PC-3 (cell line): ENCODE data around the gene KCTD8. TPM values are rescaled to one million over a fixed set of nuclear protein-coding genes. Genes with fewer than 3 reads are reported as not detected.
A peak's percentile ranks its signal among the peaks of the same experiment; 100 is the strongest.

ENCODE experiments used
- ATAC-seq: fragments of 200-7000 bp; cut with Tn5 transposase; 2 replicates; pipeline ENCODE4 v1.9.1; 2020; ENCODE audit warnings: mild to moderate bottlenecking, moderate library complexity
- BruUV-seq: library from RNA; stranded (reverse); fragments of 400-500 nt; replicated peaks from 2 replicates; lab custom pipeline; 2021; lab: Mats Ljungman, UMichigan
- CTCF ChIA-PET: fragments of 300-600 bp; sonication (Branson Sonifier 250); formaldehyde crosslinking; loops from one replicate; lab custom pipeline; 2022; ENCODE audit warnings: antibody characterized with exemption; lab: Charles Lee
- POLR2A ChIA-PET: fragments of 300-600 bp; sonication (Branson Sonifier 250); formaldehyde crosslinking; loops from one replicate; lab custom pipeline; 2022; ENCODE audit warnings: antibody characterized with exemption; ENCODE audit not compliant: unreplicated experiment; lab: Charles Lee
- DNase-seq: peaks from one replicate; pipeline ENCODE4 v3.0.0-alpha.2; 2015
- H2AFZ ChIP-seq: fragments of 300-600 bp; sonication (generic); 2 replicates; pipeline ENCODE4 v1.6.0; 2016; ENCODE audit warnings: antibody characterized with exemption, low read length
- H3F3A ChIP-seq: fragments of 300-600 bp; sonication (generic); one replicate; pipeline ENCODE4 v1.6.0; 2017; ENCODE audit warnings: antibody characterized with exemption, low read length, control low read depth, mild to moderate bottlenecking; ENCODE audit not compliant: unreplicated experiment
- H3K27ac ChIP-seq: fragments of 300-600 bp; sonication (generic); 2 replicates; pipeline ENCODE4 v1.5.1; 2016; ENCODE audit warnings: mild to moderate bottlenecking, low read length
- H3K27me3 ChIP-seq: fragments of 300-600 bp; sonication (generic); 2 replicates; pipeline ENCODE4 v1.6.1; 2016; ENCODE audit warnings: low read length, mixed read lengths
- H3K36me3 ChIP-seq: fragments of 300-600 bp; sonication (generic); 2 replicates; pipeline ENCODE4 v1.6.1; 2016; ENCODE audit warnings: low read depth, mixed run types, low read length, mixed read lengths
- H3K4me1 ChIP-seq: fragments of 300-600 bp; sonication (generic); 2 replicates; pipeline ENCODE4 v1.5.1; 2016; ENCODE audit warnings: low read length; ENCODE audit not compliant: insufficient read depth
- H3K4me2 ChIP-seq: fragments of 300-600 bp; sonication (generic); 2 replicates; pipeline ENCODE4 v1.6.0; 2016; ENCODE audit warnings: low read length
- H3K4me3 ChIP-seq: fragments of 300-600 bp; sonication (generic); 2 replicates; pipeline ENCODE4 v1.5.1; 2016; ENCODE audit warnings: mild to moderate bottlenecking, low read length, mixed read lengths
- H3K79me2 ChIP-seq: fragments of 300-600 bp; sonication (generic); 2 replicates; pipeline ENCODE4 v1.6.1; 2017; ENCODE audit warnings: low read length, mixed read lengths
- H3K9ac ChIP-seq: fragments of 300-600 bp; sonication (generic); 2 replicates; pipeline ENCODE4 v1.6.0; 2016; ENCODE audit warnings: mild to moderate bottlenecking, low read length
- H3K9me2 ChIP-seq: fragments of 300-600 bp; sonication (generic); replicated peaks from 2 replicates; pipeline ENCODE4 v1.6.1; 2016; ENCODE audit warnings: mixed run types, low read length, mixed read lengths
- H3K9me3 ChIP-seq: fragments of 300-600 bp; sonication (generic); 2 replicates; pipeline ENCODE4 v1.6.1; 2016; ENCODE audit warnings: low read length, mixed read lengths
- H4K20me1 ChIP-seq: fragments of 300-600 bp; sonication (generic); 2 replicates; pipeline ENCODE4 v1.6.1; 2016; ENCODE audit warnings: low read length, mixed read lengths
- EZH2 ChIP-seq: fragments of 300-600 bp; sonication (generic); IDR thresholded peaks from one replicate; pipeline ENCODE4 v1.6.1; 2017; ENCODE audit warnings: antibody characterized with exemption, mild to moderate bottlenecking, low read length; ENCODE audit not compliant: unreplicated experiment
- EZH2phosphoT487 ChIP-seq: fragments of 300-600 bp; sonication (generic); IDR thresholded peaks from 2 replicates; pipeline ENCODE4 v1.6.1; 2018; ENCODE audit warnings: mild to moderate bottlenecking, antibody characterized with exemption, low read length, borderline replicate concordance
- intact Hi-C: fragments of 100-400 bp; cut with micrococcal nuclease; formaldehyde crosslinking; loops from 2 replicates; pipeline ENCODE4 v1.9.0; 2023
- total RNA-seq: library from RNA; depleted of rRNA; stranded (reverse); fragments of >200 nt; gene quantifications from 2 replicates; pipeline ENCODE4 v1.2.3, GENCODE V29; 2014
- TF ChIP-seq, protein P1 (sequence below): fragments of 300-600 bp; sonication (generic); conservative IDR thresholded peaks from 2 replicates; pipeline ENCODE4 v1.5.1; 2017; ENCODE audit warnings: antibody characterized with exemption, low read depth, mild to moderate bottlenecking, low read length

Gene KCTD8
- total RNA-seq, 1 experiment from 2014 or later: not detected

DNA sequence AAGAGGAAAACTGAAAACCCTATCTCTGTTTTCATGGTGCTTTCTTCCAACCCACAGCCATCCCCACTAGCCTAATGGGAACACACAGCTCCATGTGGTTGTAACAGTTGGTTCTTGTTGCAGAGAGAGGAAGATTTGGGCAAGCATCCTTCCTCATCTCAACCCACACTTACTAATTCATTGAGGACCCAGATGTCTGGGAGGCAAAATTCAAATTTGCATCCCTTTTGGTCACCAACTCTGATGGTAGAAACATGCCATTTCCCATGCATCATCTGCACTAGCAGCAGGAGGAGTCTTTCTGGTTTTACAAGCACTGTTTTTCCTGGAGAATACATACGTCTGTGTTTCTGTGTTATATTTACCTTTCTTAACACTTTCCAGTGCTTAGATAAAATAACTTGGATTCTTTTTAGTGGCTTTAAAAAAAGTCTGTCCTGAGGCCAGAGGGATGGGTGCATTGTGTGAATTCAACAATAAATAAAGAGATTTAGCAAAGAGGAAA lies 301.0 kb downstream of the KCTD8 start:
- ATAC-seq (no peak), DNase-seq (peak; percentile 29)
- Histone ChIP-seq H3K27ac (no peak overlapping the region), H3K4me3 (no peak overlapping the region), H3K36me3 (no peaks in the 10 kb centered on the region), H3K9me3 (no peaks in the 10 kb centered on the region), H3F3A (peaks cover 13% of the 10 kb centered on the region), H3K9me2 (no peaks in the 10 kb centered on the region), H3K4me1 (peaks cover 50% of the 10 kb centered on the region), H4K20me1 (no peaks in the 10 kb centered on the region), H3K79me2 (no peaks in the 10 kb centered on the region), H3K9ac (no peak overlapping the region), H2AFZ (no peak overlapping the region), H3K27me3 (no peaks in the 10 kb centered on the region), H3K4me2 (no peak overlapping the region)
- POLR2A ChIA-PET: no interaction called here
- intact Hi-C loops: no loop called here
- no peak for TF ChIP-seq EZH2
- no peak for TF ChIP-seq EZH2phosphoT487
- TF ChIP-seq, protein P1, sequence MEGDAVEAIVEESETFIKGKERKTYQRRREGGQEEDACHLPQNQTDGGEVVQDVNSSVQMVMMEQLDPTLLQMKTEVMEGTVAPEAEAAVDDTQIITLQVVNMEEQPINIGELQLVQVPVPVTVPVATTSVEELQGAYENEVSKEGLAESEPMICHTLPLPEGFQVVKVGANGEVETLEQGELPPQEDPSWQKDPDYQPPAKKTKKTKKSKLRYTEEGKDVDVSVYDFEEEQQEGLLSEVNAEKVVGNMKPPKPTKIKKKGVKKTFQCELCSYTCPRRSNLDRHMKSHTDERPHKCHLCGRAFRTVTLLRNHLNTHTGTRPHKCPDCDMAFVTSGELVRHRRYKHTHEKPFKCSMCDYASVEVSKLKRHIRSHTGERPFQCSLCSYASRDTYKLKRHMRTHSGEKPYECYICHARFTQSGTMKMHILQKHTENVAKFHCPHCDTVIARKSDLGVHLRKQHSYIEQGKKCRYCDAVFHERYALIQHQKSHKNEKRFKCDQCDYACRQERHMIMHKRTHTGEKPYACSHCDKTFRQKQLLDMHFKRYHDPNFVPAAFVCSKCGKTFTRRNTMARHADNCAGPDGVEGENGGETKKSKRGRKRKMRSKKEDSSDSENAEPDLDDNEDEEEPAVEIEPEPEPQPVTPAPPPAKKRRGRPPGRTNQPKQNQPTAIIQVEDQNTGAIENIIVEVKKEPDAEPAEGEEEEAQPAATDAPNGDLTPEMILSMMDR: no peak
- BruUV-seq: no TSS peak
- CTCF ChIA-PET: no interaction called here

DNA sequence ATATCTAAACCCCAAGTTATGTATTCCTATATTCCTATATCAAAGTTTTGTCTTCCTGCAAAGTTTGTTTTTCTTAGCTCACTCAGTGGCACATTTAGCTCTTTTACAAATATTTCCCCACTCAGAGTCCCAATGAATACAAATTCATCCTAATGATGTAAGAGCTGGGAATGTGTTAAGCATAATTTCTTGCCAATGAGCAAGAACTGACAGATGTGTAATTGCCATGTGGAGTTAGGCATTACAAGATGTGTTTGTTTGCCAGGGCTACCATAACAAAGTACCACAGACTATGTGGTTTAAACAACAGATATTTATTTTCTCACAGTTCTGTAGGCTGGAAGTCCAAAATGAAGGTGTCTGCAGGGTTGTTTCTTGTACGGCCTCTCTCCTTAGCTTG lies 302.1 kb downstream of the KCTD8 start:
- H3K9ac ChIP-seq: no peak overlapping the region
- H3K79me2 ChIP-seq: no peaks in the 10 kb centered on the region
- H3K4me3 ChIP-seq: no peak overlapping the region
- H3K27ac ChIP-seq: no peak overlapping the region
- no peaks in the 10 kb centered on the region for H4K20me1 ChIP-seq
- ChIA-PET POLR2A (no interaction called here), CTCF (no interaction called here)
- no peak overlapping the region for H2AFZ ChIP-seq
- DNase-seq: no peak
- no peak overlapping the region for H3K4me2 ChIP-seq
- no peak for ATAC-seq
- TF ChIP-seq, protein P1: no peak
- TF ChIP-seq EZH2phosphoT487 (no peak), EZH2 (no peak)
- no TSS peak for BruUV-seq
- no peaks in the 10 kb centered on the region for H3K9me2 ChIP-seq
- H3K36me3 ChIP-seq: no peaks in the 10 kb centered on the region
- H3K9me3 ChIP-seq: no peaks in the 10 kb centered on the region
- peaks cover 13% of the 10 kb centered on the region for H3F3A ChIP-seq
- no peaks in the 10 kb centered on the region for H3K27me3 ChIP-seq
- intact Hi-C loops: no loop called here
- peaks cover 50% of the 10 kb centered on the region for H3K4me1 ChIP-seq

- Histone ChIP-seq H3K36me3 (no peaks in the 10 kb centered on the region), H3F3A (peaks cover 13% of the 10 kb centered on the region), H2AFZ (no peak overlapping the region), H4K20me1 (no peaks in the 10 kb centered on the region), H3K27ac (no peak overlapping the region), H3K4me1 (peaks cover 46% of the 10 kb centered on the region), H3K4me3 (no peak overlapping the region), H3K79me2 (no peaks in the 10 kb centered on the region), H3K9me3 (no peaks in the 10 kb centered on the region), H3K27me3 (no peaks in the 10 kb centered on the region), H3K9ac (no peak overlapping the region), H3K4me2 (0 out of 2 replicates have a peak overlapping the region, but pooled peaks have one; percentile 37), H3K9me2 (no peaks in the 10 kb centered on the region)
- ChIA-PET CTCF (no interaction called here), POLR2A (no interaction called here)
- intact Hi-C loops: no loop called here
- ATAC-seq (peak; percentile 67), DNase-seq (peak; percentile 76)
- no TSS peak for BruUV-seq
- TF ChIP-seq EZH2phosphoT487 (no peak), EZH2 (no peak)
- TF ChIP-seq, protein P1: no peak
These were observed 302.7 kb downstream of the KCTD8 start for GRCh38 chr4:44145868-44146267.
